Caco-2 (cell line): Measurements from ENCODE around the gene CD1E. TPM values are rescaled to one million over a fixed set of nuclear protein-coding genes. Genes with fewer than 3 reads are reported as not detected.
"Not testable (repeated sequence)": the region's sequence is repeated elsewhere in the genome, so short reads cannot be mapped to it uniquely, and the experiment has no call there.

Experiments used
- BruUV-seq: library from RNA; stranded (reverse); fragments of 400-500 nt; replicated peaks from 2 replicates; lab custom pipeline; 2021; lab: Mats Ljungman, UMichigan
- CTCF ChIA-PET: fragments of 300-600 bp; sonication (Branson Sonifier 250); formaldehyde crosslinking; loops from one replicate; lab custom pipeline; 2022; ENCODE audit warnings: antibody characterized with exemption; lab: Charles Lee
- POLR2A ChIA-PET: fragments of 300-600 bp; sonication (Branson Sonifier 250); formaldehyde crosslinking; loops from one replicate; lab custom pipeline; 2022; ENCODE audit warnings: antibody characterized with exemption; lab: Charles Lee
- DNase-seq, 2 experiments: peaks; one replicate each; pipeline versions ENCODE4 v3.0.0 to v3.0.0-alpha.2; 2020 to 2022
- H3K27me3 ChIP-seq: replicated peaks from 2 replicates; pipeline ENCODE4 v1.6.0; 2011; ENCODE audit warnings: low read length; ENCODE audit not compliant: control insufficient read depth, insufficient read depth
- H3K36me3 ChIP-seq: 2 replicates; pipeline ENCODE4 v1.5.1; 2011; ENCODE audit warnings: low read length; ENCODE audit not compliant: control insufficient read depth, insufficient read depth
- H3K4me1 ChIP-seq: fragments of 250-450 bp; sonication (Bioruptor Pico); 2 replicates; pipeline ENCODE4 v1.5.1; 2020; ENCODE audit warnings: mild to moderate bottlenecking
- H3K4me3 ChIP-seq: 2 replicates; pipeline ENCODE4 v1.5.1; 2011; ENCODE audit warnings: low read depth, mild to moderate bottlenecking, control low read depth, low read length
- H3K9me3 ChIP-seq: fragments of 250-450 bp; sonication (Bioruptor Pico); 2 replicates; pipeline ENCODE4 v1.5.1; 2020; ENCODE audit warnings: mild to moderate bottlenecking, moderate library complexity
- H3K27ac Mint-ChIP-seq: one replicate; pipeline ENCODE4 v1.8.0; 2022; ENCODE audit warnings: mixed read lengths; ENCODE audit not compliant: unreplicated experiment
- H3K27me3 Mint-ChIP-seq: one replicate; pipeline ENCODE4 v1.8.0; 2022; ENCODE audit warnings: mixed read lengths; ENCODE audit not compliant: insufficient read depth, unreplicated experiment
- H3K36me3 Mint-ChIP-seq: one replicate; pipeline ENCODE4 v1.8.0; 2022; ENCODE audit warnings: mild to moderate bottlenecking, mixed read lengths; ENCODE audit not compliant: insufficient read depth, unreplicated experiment
- H3K4me1 Mint-ChIP-seq: one replicate; pipeline ENCODE4 v1.8.0; 2022; ENCODE audit warnings: low read depth, mixed read lengths; ENCODE audit not compliant: unreplicated experiment
- H3K4me3 Mint-ChIP-seq: one replicate; pipeline ENCODE4 v1.8.0; 2022; ENCODE audit warnings: mild to moderate bottlenecking, moderate library complexity, mixed read lengths; ENCODE audit not compliant: unreplicated experiment
- H3K9me3 Mint-ChIP-seq: one replicate; pipeline ENCODE4 v1.8.0; 2022; ENCODE audit warnings: mixed read lengths; ENCODE audit not compliant: unreplicated experiment
- CTCF ChIP-seq, 2 experiments: fragments of 200-600 bp in 1 of 2; IDR thresholded peaks; 1 replicate in 1 of 2; 2 replicates in 1 of 2; pipeline versions ENCODE4 v1.5.1 to v1.8.0; 2011 to 2022; ENCODE audit warnings: antibody characterized with exemption in 1 of 2, control low read depth in 1 of 2, inconsistent platforms in 1 of 2, low read depth in 1 of 2, low read length in 1 of 2, mild to moderate bottlenecking in 1 of 2, moderate library complexity in 1 of 2; ENCODE audit not compliant: insufficient read depth in 1 of 2, severe bottlenecking in 1 of 2, unreplicated experiment in 1 of 2
- intact Hi-C: fragments of 100-400 bp; cut with micrococcal nuclease; formaldehyde crosslinking; loops from one replicate; pipeline ENCODE4 v1.10.0; 2022; ENCODE audit not compliant: unreplicated experiment
- total RNA-seq: library from RNA; stranded (reverse); gene quantifications from 2 replicates; pipeline ENCODE4 v1.2.3, GENCODE V29; 2022

Gene CD1E
- total RNA-seq, 1 experiment from 2014 or later: not detected

GRCh38 chr1:158333405-158334155 is 20.1 kb upstream of the CD1E start:
- no peaks in the 10 kb centered on the region for H3K9me3 Mint-ChIP-seq
- H3K9me3 ChIP-seq: no peaks in the 10 kb centered on the region
- no peaks in the 10 kb centered on the region for H3K36me3 ChIP-seq
- no peak for DNase-seq
- H3K4me3 Mint-ChIP-seq: no peak overlapping the region
- H3K27ac Mint-ChIP-seq: no peak overlapping the region
- no TSS peak for BruUV-seq
- H3K4me1 ChIP-seq: no peaks in the 10 kb centered on the region
- peaks cover under 1% of the 10 kb centered on the region for H3K27me3 Mint-ChIP-seq
- ChIA-PET POLR2A (no interaction called here), CTCF (no interaction called here)
- no peaks in the 10 kb centered on the region for H3K4me1 Mint-ChIP-seq
- H3K27me3 ChIP-seq: no peaks in the 10 kb centered on the region
- no peak for TF ChIP-seq CTCF (IDR thresholded peaks at IDR 0.05; ENCODE audit: insufficient read depth in 1 of 2, low read depth in 1 of 2, low read length in 1 of 2, severe bottlenecking in 1 of 2, unreplicated experiment in 1 of 2)
- no peak overlapping the region for H3K4me3 ChIP-seq
- no peaks in the 10 kb centered on the region for H3K36me3 Mint-ChIP-seq
- intact Hi-C loops: no loop called here

GRCh38 chr1:158334526-158335212 is 19.0 kb upstream of the CD1E start:
- Mint-ChIP-seq H3K27ac (no peak overlapping the region), H3K4me1 (no peaks in the 10 kb centered on the region), H3K4me3 (no peak overlapping the region), H3K9me3 (no peaks in the 10 kb centered on the region), H3K27me3 (peaks cover 3% of the 10 kb centered on the region), H3K36me3 (no peaks in the 10 kb centered on the region)
- CTCF ChIA-PET: no interaction called here
- Histone ChIP-seq H3K27me3 (no peaks in the 10 kb centered on the region), H3K4me3 (no peak overlapping the region), H3K36me3 (no peaks in the 10 kb centered on the region), H3K4me1 (no peaks in the 10 kb centered on the region), H3K9me3 (no peaks in the 10 kb centered on the region)
- DNase-seq: no peak
- intact Hi-C loops: no loop called here
- no peak for TF ChIP-seq CTCF (IDR thresholded peaks at IDR 0.05; ENCODE audit: insufficient read depth in 1 of 2, low read depth in 1 of 2, low read length in 1 of 2, severe bottlenecking in 1 of 2, unreplicated experiment in 1 of 2)
- BruUV-seq: no TSS peak
- POLR2A ChIA-PET: no interaction called here

- DNase-seq: no peak
- Histone ChIP-seq H3K4me1 (no peaks in the 10 kb centered on the region), H3K36me3 (no peaks in the 10 kb centered on the region), H3K9me3 (no peaks in the 10 kb centered on the region), H3K4me3 (no peak overlapping the region), H3K27me3 (no peaks in the 10 kb centered on the region)
- ChIA-PET POLR2A (no interaction called here), CTCF (no interaction called here)
- Mint-ChIP-seq H3K36me3 (no peaks in the 10 kb centered on the region), H3K27me3 (peaks cover 3% of the 10 kb centered on the region), H3K9me3 (no peaks in the 10 kb centered on the region), H3K27ac (no peak overlapping the region), H3K4me1 (no peaks in the 10 kb centered on the region), H3K4me3 (no peak overlapping the region)
- intact Hi-C loops: no loop called here
- TF ChIP-seq CTCF (IDR thresholded peaks at IDR 0.05; ENCODE audit: insufficient read depth in 1 of 2, low read depth in 1 of 2, low read length in 1 of 2, severe bottlenecking in 1 of 2, unreplicated experiment in 1 of 2): no peak
- no TSS peak for BruUV-seq
These were observed 18.5 kb upstream of the CD1E start for GRCh38 chr1:158335213-158335532.

GRCh38 chr1:158336413-158336812 is 17.3 kb upstream of the CD1E start:
- H3K4me3 ChIP-seq, BruUV-seq, H3K27ac Mint-ChIP-seq, H3K4me1 Mint-ChIP-seq, CTCF ChIA-PET, POLR2A ChIA-PET, H3K9me3 Mint-ChIP-seq, H3K9me3 ChIP-seq, H3K4me1 ChIP-seq, DNase-seq, H3K27me3 Mint-ChIP-seq, H3K36me3 Mint-ChIP-seq, H3K27me3 ChIP-seq, intact Hi-C loops, H3K4me3 Mint-ChIP-seq, H3K36me3 ChIP-seq: not testable (repeated sequence)

- DNase-seq, H3K36me3 Mint-ChIP-seq, H3K4me3 ChIP-seq, H3K27me3 ChIP-seq, H3K9me3 Mint-ChIP-seq, H3K27ac Mint-ChIP-seq, intact Hi-C loops, H3K27me3 Mint-ChIP-seq, H3K4me1 ChIP-seq, H3K4me1 Mint-ChIP-seq, H3K36me3 ChIP-seq, BruUV-seq, POLR2A ChIA-PET, H3K4me3 Mint-ChIP-seq, H3K9me3 ChIP-seq, CTCF ChIA-PET: not testable (repeated sequence)
These were observed 4.7 kb upstream of the CD1E start for GRCh38 chr1:158348946-158349345.
